SH-SY5Y (cell line): ENCODE results near the gene SLC35F5.

Experiments used
- GATA2 ChIP-seq: IDR thresholded peaks from 2 replicates; pipeline ENCODE4 v1.6.1; 2011; ENCODE audit warnings: mild to moderate bottlenecking, low read depth, low read length
- GATA3 ChIP-seq: IDR thresholded peaks from 2 replicates; pipeline ENCODE4 v1.6.1; 2011; ENCODE audit warnings: low read depth, mild to moderate bottlenecking, low read length, moderate library complexity

DNA sequence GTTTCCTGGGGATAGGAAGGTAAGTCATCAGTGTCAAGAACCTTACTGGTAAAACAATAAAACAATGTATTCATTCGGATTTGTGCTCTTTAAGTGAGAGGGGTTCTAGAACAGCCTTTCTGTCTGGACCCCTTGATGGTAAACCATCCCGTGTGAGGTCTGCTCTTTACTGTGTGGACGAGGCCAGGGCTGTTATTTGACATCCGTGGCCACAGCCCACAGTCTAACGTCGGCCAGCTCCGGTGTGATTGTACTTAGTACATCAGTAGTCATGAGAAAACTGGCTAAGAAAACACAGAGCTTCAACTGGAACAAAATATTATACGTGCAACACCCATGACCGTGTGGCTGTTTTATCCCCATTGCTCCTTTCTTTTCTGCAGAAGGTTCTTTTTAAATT lies 62.0 kb downstream of the SLC35F5 start:
- no peak for TF ChIP-seq GATA3
- no peak for TF ChIP-seq GATA2
